Neural cell (in vitro differentiated cells): ENCODE data around the gene ALDH16A1.

Experiments
- EP300 ChIP-seq: fragments of 450-650 bp; conservative IDR thresholded peaks from 2 replicates; pipeline ENCODE4 v1.6.1; 2014; ENCODE audit warnings: antibody characterized with exemption, mild to moderate bottlenecking, moderate library complexity; ENCODE audit not compliant: poor library complexity, severe bottlenecking
- EZH2 ChIP-seq: fragments of 200-600, 300-800 bp; shearing (Covaris generic), sonication (generic); IDR thresholded peaks from 2 replicates; pipeline ENCODE4 v1.6.1; 2014; ENCODE audit warnings: antibody characterized with exemption, low read length, borderline replicate concordance, mild to moderate bottlenecking; ENCODE audit not compliant: insufficient read depth, poor library complexity, severe bottlenecking
- POLR2AphosphoS5 ChIP-seq: IDR thresholded peaks from 2 replicates; pipeline ENCODE4 v1.6.1; 2012
- RAD21 ChIP-seq: fragments of 450-650 bp; conservative IDR thresholded peaks from 2 replicates; pipeline ENCODE4 v1.6.1; 2014; ENCODE audit warnings: antibody characterized with exemption, mild to moderate bottlenecking, moderate library complexity
- TF ChIP-seq, protein P1 (sequence below): fragments of 450-650 bp; IDR thresholded peaks from 2 replicates; pipeline ENCODE4 v1.5.1; 2014; ENCODE audit warnings: antibody characterized with exemption, mild to moderate bottlenecking, moderate library complexity; ENCODE audit not compliant: poor library complexity, severe bottlenecking
- TF ChIP-seq, protein P2 (sequence below): IDR thresholded peaks from 2 replicates; pipeline ENCODE4 v1.6.1; 2012; ENCODE audit warnings: borderline replicate concordance

DNA sequence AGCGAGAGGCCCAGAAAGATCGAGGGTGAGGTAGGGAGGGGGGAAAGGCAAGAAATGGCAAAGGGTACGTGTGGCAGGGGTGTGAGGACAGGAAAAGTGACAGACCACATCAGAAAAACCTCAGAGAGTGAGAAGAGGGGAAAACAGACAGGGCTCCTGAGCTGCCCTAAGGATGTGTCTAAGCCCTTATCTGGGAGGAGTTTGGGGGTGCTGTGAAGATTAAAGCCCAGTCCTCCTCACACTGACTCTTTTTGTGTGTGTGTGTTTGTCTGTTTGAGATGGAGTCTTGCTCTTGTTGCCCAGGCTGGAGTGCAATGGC, 29.1 kb upstream of the ALDH16A1 start:
- TF ChIP-seq, protein P1, sequence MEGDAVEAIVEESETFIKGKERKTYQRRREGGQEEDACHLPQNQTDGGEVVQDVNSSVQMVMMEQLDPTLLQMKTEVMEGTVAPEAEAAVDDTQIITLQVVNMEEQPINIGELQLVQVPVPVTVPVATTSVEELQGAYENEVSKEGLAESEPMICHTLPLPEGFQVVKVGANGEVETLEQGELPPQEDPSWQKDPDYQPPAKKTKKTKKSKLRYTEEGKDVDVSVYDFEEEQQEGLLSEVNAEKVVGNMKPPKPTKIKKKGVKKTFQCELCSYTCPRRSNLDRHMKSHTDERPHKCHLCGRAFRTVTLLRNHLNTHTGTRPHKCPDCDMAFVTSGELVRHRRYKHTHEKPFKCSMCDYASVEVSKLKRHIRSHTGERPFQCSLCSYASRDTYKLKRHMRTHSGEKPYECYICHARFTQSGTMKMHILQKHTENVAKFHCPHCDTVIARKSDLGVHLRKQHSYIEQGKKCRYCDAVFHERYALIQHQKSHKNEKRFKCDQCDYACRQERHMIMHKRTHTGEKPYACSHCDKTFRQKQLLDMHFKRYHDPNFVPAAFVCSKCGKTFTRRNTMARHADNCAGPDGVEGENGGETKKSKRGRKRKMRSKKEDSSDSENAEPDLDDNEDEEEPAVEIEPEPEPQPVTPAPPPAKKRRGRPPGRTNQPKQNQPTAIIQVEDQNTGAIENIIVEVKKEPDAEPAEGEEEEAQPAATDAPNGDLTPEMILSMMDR: no peak
- TF ChIP-seq POLR2AphosphoS5 (no peak), EZH2 (no peak), RAD21 (no peak), EP300 (no peak)
- TF ChIP-seq, protein P2, sequence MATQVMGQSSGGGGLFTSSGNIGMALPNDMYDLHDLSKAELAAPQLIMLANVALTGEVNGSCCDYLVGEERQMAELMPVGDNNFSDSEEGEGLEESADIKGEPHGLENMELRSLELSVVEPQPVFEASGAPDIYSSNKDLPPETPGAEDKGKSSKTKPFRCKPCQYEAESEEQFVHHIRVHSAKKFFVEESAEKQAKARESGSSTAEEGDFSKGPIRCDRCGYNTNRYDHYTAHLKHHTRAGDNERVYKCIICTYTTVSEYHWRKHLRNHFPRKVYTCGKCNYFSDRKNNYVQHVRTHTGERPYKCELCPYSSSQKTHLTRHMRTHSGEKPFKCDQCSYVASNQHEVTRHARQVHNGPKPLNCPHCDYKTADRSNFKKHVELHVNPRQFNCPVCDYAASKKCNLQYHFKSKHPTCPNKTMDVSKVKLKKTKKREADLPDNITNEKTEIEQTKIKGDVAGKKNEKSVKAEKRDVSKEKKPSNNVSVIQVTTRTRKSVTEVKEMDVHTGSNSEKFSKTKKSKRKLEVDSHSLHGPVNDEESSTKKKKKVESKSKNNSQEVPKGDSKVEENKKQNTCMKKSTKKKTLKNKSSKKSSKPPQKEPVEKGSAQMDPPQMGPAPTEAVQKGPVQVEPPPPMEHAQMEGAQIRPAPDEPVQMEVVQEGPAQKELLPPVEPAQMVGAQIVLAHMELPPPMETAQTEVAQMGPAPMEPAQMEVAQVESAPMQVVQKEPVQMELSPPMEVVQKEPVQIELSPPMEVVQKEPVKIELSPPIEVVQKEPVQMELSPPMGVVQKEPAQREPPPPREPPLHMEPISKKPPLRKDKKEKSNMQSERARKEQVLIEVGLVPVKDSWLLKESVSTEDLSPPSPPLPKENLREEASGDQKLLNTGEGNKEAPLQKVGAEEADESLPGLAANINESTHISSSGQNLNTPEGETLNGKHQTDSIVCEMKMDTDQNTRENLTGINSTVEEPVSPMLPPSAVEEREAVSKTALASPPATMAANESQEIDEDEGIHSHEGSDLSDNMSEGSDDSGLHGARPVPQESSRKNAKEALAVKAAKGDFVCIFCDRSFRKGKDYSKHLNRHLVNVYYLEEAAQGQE: no peak
